NCI-H526 treated with DMSO at 0.1 percent for 48 hours (cell line): ENCODE measurements around the gene CNTFR.

ENCODE experiments used
- DNase-seq: peaks from one replicate; lab custom pipeline; 2025; lab: John Stamatoyannopoulos, UW

Gene CNTFR

DNA sequence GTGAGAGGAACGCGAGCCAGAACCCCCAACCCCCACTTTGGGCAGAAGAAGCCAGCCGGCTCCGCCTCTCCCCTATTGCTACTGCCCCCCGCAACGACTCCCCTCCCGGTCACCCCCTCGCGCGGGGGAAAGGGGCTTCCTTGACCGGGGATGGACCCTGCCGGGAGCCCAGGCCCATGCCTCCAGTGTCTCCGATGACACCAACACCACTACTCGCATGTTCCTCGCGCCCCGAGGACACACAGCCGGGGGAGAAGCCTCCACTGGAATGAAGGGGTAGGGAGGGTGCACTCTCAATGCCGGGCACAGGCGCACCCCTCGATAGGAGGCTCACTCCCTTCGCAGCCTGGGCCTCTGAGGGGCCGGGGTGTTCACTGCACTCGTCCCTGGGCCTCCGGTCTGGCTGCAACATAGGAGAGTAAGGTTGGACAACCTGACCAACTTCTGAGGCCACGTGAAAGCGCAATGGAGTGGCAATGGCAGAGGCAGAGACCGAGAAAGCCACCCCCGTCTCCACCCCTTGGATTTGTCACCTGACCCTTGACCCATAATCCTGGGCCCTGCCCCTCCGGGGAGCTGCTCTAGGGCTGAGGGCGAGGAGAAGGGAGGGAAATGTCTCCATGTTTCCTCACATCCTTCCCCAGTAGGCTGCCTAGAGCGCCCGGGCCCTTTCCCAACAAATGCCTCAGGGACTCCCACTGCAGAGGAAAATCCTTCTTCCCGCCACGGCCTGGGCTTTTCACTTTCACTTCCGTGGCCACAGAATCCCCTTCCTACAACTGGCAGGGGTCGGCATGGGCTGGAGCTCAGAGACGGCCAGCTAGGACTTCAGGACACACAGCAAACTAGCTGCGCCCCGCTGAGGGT is 1.1 kb upstream of the CNTFR start:
- no peak for DNase-seq

DNA sequence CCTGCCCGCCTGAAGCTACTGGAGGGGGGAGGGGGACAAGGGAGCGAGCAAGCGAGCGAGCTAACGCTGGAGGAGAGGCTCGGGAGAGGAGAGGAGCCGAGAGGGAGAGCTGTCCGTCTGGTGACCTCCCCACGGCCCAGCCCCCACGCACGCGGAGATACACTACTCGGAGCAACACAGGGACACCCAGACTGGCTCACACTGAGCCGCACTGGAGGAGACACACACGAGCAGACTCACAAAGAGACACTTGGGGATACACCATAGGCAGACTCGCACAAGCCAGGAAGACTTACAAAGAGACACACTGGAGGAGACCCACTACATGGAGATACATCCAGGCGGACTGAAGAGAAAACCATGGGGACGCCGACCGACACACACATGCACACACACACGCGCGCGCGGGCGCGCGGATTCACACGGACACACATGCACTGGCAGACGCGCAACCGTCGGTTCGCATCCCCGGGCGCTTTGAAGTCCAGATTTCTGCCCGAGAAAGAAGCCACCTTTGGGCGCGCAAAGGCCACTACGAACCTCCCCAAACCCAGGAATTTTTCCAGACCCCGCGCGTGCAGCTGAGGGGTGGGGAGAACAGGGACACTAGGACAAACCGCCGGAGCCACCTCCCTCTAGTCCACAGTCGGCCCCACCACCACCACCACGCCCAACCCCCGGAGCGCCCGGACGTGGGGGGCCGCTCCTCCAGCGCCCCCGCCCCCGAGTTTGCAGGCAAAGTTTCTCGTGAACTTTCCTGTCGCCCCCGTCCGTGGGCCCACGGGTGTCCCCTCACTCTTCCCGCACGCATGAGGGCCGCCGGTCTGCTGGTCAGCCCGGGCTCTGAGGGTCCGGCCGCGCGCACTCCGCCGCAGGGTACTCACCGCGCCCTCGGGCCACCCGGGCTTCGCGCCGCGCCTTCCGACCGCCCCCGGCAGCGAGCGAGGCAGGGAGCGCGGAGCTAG is 571 bp downstream of the CNTFR start:
- no peak for DNase-seq

DNA sequence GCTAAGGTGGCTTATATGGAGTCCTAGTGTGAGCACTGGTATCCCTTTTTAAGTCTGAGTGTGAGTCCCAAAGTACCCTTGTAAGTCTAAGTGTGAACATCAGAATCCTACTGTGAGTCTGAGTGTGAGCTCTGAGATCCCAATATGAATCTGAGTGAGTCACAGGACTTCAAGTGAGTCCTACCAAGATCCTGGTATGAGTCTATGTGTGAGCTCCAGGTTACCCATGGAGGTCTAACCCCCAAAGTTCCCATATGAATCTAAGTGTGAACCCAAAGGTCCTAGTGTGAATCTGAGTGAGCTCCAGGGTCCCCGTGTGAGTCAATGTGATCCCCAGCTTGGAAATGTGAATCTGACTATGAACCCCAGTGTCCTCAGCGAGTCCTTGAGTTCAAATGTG is 2.3 kb downstream of the CNTFR start:
- DNase-seq = no peak

DNA sequence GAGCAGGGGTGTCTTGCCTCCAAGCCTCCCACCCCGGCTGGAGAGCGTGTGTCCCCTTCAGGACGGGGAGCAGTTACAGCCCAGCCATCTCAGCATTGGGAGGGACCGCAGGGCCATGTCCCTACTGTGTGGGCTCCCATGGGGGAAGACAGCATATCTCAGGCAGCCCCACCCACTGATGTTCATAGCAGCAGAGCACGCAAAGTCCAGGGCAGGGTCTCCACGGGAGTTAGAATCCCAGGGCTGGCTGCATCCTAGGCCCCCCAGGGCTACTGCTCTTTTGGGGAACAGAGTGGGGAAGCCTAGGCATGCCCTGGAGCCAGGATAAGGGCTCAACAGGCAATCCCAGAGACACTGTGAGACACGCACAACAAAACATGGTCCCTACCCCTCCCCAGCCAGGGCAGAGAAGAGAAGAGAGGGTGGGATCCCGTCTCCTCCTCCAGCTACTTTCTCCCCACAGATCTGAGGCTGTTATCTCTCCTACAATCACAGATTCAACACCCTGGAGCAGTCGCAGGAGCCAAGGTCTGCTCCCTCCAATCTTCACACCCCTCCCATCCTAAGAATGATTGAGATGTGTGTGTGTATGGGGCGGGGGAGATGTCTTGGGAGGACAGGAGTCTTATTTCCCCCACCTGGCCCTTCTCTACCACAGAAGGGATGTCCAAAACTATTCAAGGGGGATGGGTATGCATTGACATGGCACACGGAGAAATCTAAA is 3.4 kb downstream of the CNTFR start:
- DNase-seq = no peak

DNA sequence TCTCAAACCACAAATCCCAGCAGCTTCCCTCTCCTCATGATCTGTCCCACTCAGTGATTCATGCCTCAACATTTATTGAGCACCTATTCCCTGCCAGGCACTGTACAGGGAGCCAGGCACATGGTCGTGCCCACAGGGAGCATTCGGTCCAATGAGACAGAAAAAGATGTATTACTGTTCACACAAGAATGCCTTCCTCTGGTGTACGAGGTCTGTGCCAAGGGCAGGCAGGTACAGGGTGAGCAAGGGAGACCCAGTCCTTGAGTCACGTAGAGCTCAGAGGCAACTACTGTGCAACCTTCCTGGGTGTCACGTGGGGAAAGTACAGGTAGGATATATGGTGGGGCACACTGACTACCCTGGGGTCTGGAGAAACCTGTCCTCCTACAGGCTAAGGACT is 4.6 kb downstream of the CNTFR start:
- no peak for DNase-seq

DNA sequence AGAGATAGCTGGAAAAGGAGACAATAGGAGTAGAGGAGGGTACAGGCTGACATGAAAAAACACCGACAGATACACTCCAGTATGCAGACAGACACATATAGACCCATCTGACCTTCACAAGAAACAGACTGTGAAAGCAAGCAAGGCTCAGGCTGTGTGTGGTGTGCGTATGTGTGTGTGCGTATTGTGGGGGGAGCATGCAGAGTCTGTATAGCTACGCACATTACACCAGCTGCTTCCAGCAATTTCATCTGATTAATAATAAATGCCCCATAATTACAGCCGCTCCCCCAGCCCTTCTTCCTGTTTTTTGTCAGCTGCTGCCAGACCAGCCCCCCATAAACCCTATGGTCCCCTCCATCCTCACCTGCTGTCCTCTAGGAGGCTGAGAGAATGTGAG is 6.7 kb downstream of the CNTFR start:
- DNase-seq = no peak

DNA sequence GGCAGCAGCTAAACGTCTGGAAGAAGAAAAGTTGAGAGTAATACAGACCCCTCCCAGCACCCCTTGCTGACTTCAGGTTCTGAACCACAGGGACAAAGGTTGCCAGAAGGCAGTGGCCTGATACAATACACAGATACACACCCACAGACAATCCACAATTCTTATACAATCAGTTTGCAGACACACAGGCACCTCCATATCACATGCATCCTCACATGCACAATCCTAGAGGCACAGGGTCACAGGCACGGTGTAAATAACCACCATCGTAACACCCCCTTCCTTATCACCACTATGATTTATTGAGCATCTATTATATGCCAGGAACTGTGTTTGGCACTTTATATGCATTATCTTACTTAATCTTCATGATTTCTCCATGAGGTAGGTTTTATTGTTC is 8.2 kb downstream of the CNTFR start:
- DNase-seq = no peak

DNA sequence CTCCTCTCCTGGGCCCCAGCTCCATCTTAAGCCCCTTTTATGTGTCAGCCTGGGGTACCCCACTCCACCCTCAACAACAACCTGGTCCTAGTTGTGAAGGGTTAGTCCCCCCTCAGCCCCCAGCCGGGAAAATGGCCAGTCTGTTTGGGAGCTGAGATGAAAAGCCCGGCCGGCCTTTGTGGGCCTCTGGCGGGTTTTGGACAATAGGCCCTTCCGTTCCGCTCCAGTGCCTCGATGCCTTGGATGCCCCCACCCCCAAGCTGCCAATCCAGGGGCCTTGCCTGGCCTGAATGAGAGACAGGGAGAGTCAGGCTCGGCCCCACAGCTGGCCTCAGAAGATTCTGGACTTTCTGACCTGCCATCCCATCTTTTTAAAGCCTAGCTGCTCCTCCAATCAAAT is 9.2 kb downstream of the CNTFR start:
- no peak for DNase-seq

DNA sequence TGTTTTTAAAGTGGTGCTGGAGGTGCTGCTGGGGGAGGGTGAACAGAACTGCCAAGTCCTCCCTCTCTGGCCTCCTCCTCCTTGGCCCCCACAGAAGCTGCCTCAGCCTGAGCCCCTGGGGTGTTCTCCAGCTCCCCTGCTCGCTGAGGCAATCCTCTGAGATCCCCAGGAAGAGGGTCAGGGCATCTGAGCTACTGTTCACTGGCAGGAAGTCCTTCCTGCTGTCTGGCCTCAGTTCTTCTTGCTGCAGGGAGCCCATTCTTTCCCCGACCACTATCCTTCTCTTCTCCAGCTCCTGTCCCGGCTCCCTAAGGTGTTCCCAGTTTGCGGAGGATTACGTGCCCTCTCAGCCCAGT is 9.7 kb downstream of the CNTFR start:
- DNase-seq = no peak

DNA sequence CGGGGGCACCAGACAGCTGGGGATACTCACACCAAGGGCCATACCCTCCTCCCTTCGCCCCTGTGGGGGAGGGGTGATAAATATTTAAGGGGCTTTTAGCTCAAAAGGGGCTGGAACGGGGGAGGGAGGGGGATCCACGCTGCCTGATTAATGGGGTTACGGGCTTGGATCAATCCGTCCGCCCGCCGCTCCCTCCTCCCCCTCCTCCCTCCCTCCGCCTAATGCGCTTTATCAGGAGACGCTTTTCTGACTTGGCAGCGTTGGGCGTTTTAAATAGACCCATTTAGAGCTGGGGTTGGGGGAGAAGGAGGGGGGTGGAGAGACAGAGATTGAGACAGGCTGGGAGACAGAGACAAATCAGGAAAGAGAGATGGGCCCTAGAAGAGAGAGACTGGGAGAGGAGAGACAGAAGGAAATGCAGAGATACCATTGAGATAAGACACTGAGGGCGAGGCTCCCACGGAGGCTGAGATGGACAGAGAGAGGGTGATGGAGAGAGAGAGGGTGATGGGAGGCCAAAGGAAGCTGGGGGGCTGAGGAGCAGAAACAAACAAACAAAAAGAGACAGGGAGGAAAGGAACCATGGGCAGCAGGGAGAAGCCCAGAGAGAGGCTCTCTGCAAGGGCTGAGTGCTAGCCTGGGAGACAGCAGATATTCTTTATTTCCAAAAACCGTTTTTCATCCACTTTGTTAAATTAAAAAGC is 10.3 kb downstream of the CNTFR start:
- DNase-seq = no peak

DNA sequence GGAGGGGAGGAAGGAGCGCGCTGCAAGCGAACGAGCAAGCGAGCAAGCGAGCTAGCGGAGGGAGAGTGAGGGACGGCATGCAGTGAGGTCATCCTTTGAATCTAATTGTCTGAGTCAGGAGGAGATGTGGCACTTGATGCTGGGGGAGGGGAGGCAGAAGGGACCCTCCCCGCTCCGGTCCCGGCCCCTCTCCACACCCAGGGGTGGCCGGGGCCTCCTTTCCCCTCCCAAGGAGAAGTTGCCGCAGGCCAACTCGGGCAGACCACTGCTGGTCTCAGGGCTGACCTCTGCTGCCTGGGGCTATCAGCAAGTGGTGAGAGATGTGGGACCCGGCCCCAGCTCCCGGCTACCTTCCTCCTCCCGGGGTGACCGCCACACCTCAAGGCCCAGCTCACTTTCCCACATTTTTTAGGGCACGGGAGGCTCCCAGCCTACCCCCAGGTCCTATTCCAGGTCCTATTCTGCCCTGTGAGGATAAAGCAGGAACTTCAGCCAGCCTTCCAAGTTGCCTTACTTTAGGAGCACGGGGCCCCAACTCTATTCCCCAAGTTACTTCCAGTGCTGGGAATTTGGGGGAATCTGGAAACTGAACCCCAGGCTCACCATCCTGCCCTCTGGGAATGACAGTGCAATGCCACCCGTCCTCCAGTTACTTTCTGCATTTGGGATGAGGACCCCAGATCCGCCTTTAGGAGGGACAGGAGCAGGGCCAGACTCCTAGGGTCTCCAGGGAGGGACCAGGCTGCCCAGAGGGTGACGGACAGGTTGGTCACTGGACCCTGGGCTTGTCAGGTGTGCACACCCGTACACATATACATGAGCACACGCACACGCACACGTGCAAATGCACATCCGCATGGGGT is 11.1 kb downstream of the CNTFR start:
- no peak for DNase-seq

DNA sequence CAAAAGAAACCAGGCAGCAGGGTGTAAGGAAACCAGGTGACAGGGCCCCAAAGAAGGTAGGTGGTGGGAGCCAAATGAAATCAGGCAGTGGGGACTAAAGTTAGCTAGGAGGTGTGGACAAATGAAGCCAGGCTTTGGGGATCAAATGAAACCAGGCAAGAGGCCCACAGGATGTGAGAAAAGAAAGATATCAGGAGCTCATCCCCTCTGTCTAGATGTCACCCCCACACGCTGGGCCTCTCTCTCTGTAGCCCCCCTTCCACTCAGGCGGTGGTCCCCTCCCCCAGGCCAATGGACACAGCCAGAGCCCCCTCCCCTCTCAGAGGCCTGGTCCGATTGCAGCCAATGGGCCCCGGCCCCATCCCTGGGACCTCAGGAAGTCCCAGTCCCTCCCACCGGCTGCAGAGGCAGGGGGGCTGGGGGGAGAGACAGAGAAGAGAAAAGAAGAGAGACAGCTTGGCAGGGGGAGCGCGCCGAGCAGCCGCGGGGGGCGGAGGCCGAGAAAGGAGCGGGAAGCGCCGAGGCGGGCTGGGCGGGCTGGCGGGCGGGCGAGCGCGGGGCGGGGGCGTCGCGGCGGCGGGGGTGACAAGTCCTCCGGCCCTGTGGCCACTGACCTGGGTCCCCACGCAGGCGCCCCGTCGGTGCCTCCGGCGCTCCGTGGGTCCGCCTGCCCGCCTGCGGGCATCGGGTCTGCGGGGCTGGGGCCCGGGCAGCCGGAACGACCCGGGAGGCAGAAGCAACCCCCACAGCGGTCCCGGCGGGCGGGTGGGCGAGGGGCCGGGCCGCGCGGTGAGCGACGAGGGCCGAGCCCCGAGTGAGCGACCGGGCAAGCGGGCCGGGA is 11.9 kb downstream of the CNTFR start:
- no peak for DNase-seq

DNA sequence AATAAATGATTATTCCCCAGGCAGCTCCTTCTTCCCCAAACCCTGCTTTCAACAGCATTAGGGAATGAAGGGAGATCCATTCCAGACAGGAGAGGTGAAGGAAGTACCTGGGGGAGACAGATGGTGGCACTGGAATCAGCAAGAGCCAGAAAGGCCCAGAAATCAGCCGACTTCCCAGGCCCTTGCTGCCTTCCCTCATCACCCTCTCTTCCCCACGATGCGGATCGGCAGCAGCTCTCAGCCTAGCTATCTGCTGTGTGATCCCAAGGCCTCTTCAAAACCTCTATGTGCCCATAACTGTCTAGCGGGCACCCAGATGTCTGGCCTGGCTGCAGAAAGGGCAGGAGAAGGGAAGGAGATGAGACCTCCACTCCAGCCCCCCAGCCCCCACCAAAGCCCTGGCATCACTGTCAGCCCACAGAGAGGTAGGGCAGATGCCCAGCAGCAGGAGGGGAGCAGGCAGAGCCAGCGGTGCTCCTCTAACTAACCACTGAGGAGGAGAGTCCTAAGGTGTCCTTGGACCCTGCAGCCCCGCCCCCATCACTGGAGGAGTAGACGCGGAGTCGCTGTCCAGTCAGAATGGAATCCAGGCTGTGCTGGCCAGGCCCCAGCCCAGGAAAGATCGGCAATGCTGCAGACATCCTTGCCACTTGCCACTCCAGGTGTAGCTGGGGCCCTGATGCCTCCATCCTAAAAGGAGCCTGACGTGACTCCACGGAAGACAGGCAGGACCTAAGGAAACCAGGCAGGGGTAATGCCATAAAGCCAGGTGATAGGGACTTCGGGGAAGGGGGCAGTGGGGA is 12.7 kb downstream of the CNTFR start:
- DNase-seq = no peak

DNA sequence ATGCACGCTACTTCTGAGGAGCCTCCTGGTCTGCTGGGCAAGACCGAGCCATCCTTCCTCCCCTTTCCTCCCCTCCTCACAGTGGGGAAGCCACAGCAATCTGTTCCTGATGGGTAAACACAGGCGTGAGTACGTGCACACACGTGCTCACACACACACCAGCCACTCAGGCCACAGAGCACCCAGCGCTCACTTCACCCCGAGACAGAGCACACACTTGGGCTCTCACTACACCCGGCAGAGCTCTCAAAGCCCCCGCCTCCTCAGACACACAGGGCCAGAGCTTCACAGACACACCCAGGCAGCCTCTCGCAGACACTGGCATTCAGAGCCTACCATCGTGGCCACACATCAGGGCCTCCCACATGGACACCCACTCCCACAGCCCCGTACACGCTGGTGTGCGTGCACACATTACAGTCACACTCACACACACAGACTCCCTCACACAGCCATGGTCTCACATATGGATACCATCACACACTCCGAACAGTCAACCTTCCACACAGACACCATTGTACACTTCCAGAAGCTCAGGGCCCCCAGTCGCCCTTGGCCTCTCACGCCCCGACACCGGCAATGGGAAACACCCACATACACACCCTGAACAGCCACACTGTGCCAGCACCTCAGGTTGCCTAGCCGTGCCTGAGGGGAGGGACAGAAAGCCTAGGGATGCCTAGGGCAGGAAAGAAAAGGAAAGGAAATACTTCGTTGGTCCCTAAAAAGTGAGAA is 13.5 kb downstream of the CNTFR start:
- no peak for DNase-seq

DNA sequence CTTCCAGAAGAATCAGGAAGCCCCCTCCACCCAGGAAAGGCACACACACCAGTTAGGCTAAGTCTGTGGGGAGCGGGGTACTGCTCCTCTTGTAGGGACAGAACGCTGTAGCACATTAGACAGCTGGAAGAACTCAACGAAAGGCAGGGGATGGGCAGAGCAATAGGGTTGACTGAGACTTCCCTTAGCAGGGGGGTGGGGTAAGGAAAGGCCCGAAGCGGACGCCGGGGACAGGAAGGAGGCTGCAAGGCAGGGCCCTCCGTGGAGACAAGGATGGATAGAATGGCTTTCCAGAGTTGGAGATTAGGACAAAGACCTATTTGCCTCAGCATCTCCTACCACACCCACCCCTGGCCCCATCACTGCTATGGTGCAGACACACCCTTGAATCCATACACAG is 14.3 kb downstream of the CNTFR start:
- DNase-seq = no peak

DNA sequence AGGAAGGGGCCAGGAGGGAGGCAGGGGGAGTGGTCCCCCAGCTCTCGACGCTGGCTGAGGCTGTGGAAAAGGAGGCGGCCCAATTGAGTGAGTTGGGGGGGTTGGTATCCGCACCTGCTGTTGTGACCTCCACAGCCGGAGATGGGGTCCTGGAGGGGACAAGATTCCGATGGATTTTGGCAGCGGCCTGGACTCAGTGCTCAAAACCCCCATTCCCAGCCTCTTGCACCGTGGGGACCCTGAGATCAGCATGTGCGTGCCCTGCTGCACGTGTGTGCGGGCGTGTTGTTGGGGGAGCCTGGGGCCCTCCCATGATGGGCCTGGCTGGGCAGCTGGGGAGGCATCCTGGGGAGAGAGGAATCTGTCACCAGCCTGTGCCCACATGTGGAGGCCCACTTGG is 15.0 kb downstream of the CNTFR start:
- DNase-seq = no peak

DNA sequence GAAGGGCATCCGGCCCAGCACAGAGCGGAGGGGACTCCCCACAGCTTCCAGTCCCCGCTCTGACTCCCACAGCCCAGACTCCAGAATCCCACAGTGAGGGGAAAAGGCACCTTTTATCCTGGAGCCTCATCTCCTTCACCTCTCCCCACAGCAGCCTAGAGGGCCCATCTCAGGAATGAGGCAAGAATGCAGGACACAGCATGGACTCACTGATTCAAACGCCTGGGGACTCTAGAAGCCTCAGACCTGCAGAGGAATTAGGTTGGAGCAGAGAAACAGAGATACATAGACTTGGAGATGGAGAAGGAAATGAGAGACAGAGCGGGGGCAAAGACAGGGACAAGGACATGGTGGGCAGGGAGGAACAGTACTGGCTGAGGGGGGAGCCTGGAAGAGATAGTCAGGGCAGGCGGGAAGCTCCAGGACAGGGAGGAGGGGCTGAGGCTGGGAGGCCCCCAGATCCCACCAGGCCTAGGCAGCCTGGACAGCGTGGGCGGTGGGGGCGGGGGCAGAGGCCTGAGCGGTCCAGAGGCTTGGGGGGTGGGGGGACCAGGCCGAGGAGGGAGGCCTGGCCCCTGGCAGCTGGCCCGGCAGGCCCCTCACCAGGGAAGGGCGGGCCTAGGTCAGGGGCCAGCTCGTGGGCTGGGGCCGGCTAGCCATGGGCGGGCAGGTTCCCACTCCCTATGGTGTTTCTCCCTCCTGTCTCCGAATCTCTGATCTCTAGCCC is 15.8 kb downstream of the CNTFR start:
- DNase-seq = no peak

DNA sequence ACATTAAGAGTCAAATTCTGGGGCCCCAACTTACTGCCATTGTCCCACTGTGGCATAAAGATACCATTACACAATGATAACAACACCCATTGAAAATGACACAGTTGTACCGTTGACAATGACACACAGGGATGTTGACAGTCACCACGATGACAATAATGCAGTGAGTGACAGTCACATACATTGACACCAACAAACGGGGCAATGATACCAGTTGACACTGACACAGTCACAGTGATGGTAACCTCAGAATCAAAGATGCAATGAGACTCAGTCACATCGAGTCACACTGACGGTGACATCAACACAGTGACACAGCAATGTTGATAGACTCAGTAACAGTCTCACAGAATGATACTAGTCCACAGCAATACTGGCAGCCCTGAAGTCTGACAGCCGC is 16.9 kb downstream of the CNTFR start:
- no peak for DNase-seq
